Transverse colon (tissue), 4 donors: ENCODE measurements around the gene LRRC45.

ENCODE experiments used
- CTCF ChIP-seq, 5 experiments: fragments of 200-600 bp in 3 of 5; fragments of 450-650 bp in 2 of 5; sonication (generic) in 3 of 5; IDR thresholded peaks; 1 replicate in 2 of 5; 2 replicates in 3 of 5; pipeline ENCODE4 v1.5.1; 2016 to 2017; ENCODE audit warnings: antibody characterized with exemption in 5 of 5, inconsistent platforms in 3 of 5, mild to moderate bottlenecking in 2 of 5, moderate library complexity in 1 of 5
- EP300 ChIP-seq: sonication (generic); formaldehyde crosslinking; IDR thresholded peaks from one replicate; pipeline ENCODE4 v1.6.1; 2017; ENCODE audit warnings: antibody characterized with exemption, low read depth
- POLR2A ChIP-seq: fragments of 450-650 bp; IDR thresholded peaks from one replicate; pipeline ENCODE4 v1.6.1; 2016; ENCODE audit warnings: antibody characterized with exemption, mild to moderate bottlenecking, moderate library complexity
- POLR2AphosphoS5 ChIP-seq, 3 donors: sonication (generic); formaldehyde crosslinking; IDR thresholded peaks; one replicate each; pipeline ENCODE4 v1.6.1; 2016; ENCODE audit warnings: antibody characterized with exemption in 3 of 3

- TF ChIP-seq CTCF (IDR thresholded peaks at IDR 0.05), result no peak
- TF ChIP-seq POLR2A, result no peak
- TF ChIP-seq POLR2AphosphoS5 (IDR thresholded peaks at IDR 0.05), result no peak
- TF ChIP-seq EP300, result no peak
Measured at GRCh38 chr17:81993729-81994592, 29.1 kb upstream of the LRRC45 start.
